H9 (cell line): ENCODE data around the gene ANKRD55. TPM values are rescaled to one million over a fixed set of nuclear protein-coding genes. Genes with fewer than 3 reads are reported as not detected.

Experiments used
- DNase-seq: peaks from one replicate; pipeline ENCODE4 v3.0.0-alpha.2; 2017
- H2AFZ ChIP-seq: one replicate; pipeline ENCODE4 v1.6.1; 2013; ENCODE audit warnings: mild to moderate bottlenecking, low read length, control low read depth, moderate library complexity
- H2AK5ac ChIP-seq: 2 replicates; pipeline ENCODE4 v1.6.1; 2013; ENCODE audit warnings: low read length, control low read depth, mixed read lengths; ENCODE audit not compliant: insufficient read length
- H2BK120ac ChIP-seq: one replicate; pipeline ENCODE4 v1.6.1; 2013; ENCODE audit warnings: low read depth, mild to moderate bottlenecking, low read length, control low read depth, inconsistent platforms; ENCODE audit not compliant: poor library complexity, severe bottlenecking
- H2BK12ac ChIP-seq: 2 replicates; pipeline ENCODE4 v1.6.1; 2013; ENCODE audit warnings: low read length, control low read depth, mixed read lengths, low read depth; ENCODE audit not compliant: insufficient read length
- H2BK15ac ChIP-seq: 2 replicates; pipeline ENCODE4 v1.6.1; 2013; ENCODE audit warnings: low read depth, low read length, control low read depth
- H2BK20ac ChIP-seq: one replicate; pipeline ENCODE4 v1.6.1; 2013; ENCODE audit warnings: low read depth, mild to moderate bottlenecking, low read length, control low read depth, inconsistent platforms; ENCODE audit not compliant: poor library complexity, severe bottlenecking
- H2BK5ac ChIP-seq: 2 replicates; pipeline ENCODE4 v1.6.1; 2013; ENCODE audit warnings: low read length, control low read depth, mixed read lengths; ENCODE audit not compliant: insufficient read length
- H3K14ac ChIP-seq: 2 replicates; pipeline ENCODE4 v1.6.1; 2013; ENCODE audit warnings: low read length, control low read depth; ENCODE audit not compliant: insufficient read depth
- H3K18ac ChIP-seq: 2 replicates; pipeline ENCODE4 v1.6.1; 2013; ENCODE audit warnings: low read depth, mild to moderate bottlenecking, mixed read lengths, low read length, control low read depth; ENCODE audit not compliant: insufficient read length
- H3K23ac ChIP-seq: 2 replicates; pipeline ENCODE4 v1.6.1; 2013; ENCODE audit warnings: low read length, control low read depth, mixed read lengths, low read depth; ENCODE audit not compliant: insufficient read length
- H3K23me2 ChIP-seq: 2 replicates; pipeline ENCODE4 v1.6.1; 2013; ENCODE audit warnings: low read depth, mild to moderate bottlenecking, mixed read lengths, low read length, control low read depth; ENCODE audit not compliant: insufficient read length, poor library complexity, severe bottlenecking
- H3K27ac ChIP-seq: 2 replicates; pipeline ENCODE4 v1.5.1; 2013; ENCODE audit warnings: low read length, control low read depth, mixed read lengths, low read depth; ENCODE audit not compliant: insufficient read length
- H3K27me3 ChIP-seq: 2 replicates; pipeline ENCODE4 v1.6.1; 2013; ENCODE audit warnings: low read length, control low read depth, inconsistent platforms; ENCODE audit not compliant: insufficient read depth
- H3K4ac ChIP-seq: 2 replicates; pipeline ENCODE4 v1.6.1; 2013; ENCODE audit warnings: low read depth, mild to moderate bottlenecking, control low read depth, inconsistent platforms, low read length, moderate library complexity
- H3K4me1 ChIP-seq: 2 replicates; pipeline ENCODE4 v1.6.1; 2013; ENCODE audit warnings: low read length, control low read depth, inconsistent platforms; ENCODE audit not compliant: insufficient read depth
- H3K4me2 ChIP-seq: 2 replicates; pipeline ENCODE4 v1.6.1; 2013; ENCODE audit warnings: low read length, control low read depth, mixed read lengths; ENCODE audit not compliant: insufficient read length, insufficient read depth
- H3K56ac ChIP-seq: 2 replicates; pipeline ENCODE4 v1.6.1; 2013; ENCODE audit warnings: low read depth, mild to moderate bottlenecking, mixed read lengths, low read length, control low read depth; ENCODE audit not compliant: insufficient read length
- H3K79me1 ChIP-seq: 2 replicates; pipeline ENCODE4 v1.6.1; 2013; ENCODE audit warnings: low read depth, mild to moderate bottlenecking, moderate library complexity, low read length, control low read depth, inconsistent platforms; ENCODE audit not compliant: insufficient read depth, poor library complexity, severe bottlenecking
- H3K79me2 ChIP-seq: 2 replicates; pipeline ENCODE4 v1.6.1; 2013; ENCODE audit warnings: low read length, control low read depth, inconsistent platforms; ENCODE audit not compliant: insufficient read depth
- H3K9ac ChIP-seq: 2 replicates; pipeline ENCODE4 v1.6.1; 2013; ENCODE audit warnings: low read length, control low read depth, mixed read lengths; ENCODE audit not compliant: insufficient read length; ENCODE audit errors: extremely low read depth
- H3K9me3 ChIP-seq: one replicate; pipeline ENCODE4 v1.6.1; 2013; ENCODE audit warnings: low read depth, low read length, inconsistent platforms; ENCODE audit not compliant: control insufficient read depth
- H3T11ph ChIP-seq: one replicate; pipeline ENCODE4 v1.6.1; 2013; ENCODE audit warnings: mild to moderate bottlenecking, low read length, control low read depth, inconsistent platforms
- H4K20me1 ChIP-seq: one replicate; pipeline ENCODE4 v1.6.1; 2013; ENCODE audit not compliant: control insufficient read depth, insufficient read length, insufficient read depth
- H4K5ac ChIP-seq: 2 replicates; pipeline ENCODE4 v1.6.1; 2013; ENCODE audit warnings: low read depth, mild to moderate bottlenecking, mixed read lengths, low read length, control low read depth; ENCODE audit not compliant: insufficient read length
- H4K8ac ChIP-seq: replicated peaks from 2 replicates; pipeline ENCODE4 v1.6.1; 2013; ENCODE audit warnings: low read length, control low read depth, mixed read lengths, low read depth; ENCODE audit not compliant: insufficient read length
- H4K91ac ChIP-seq: 2 replicates; pipeline ENCODE4 v1.6.1; 2013; ENCODE audit warnings: low read depth, mild to moderate bottlenecking, moderate library complexity, mixed read lengths, low read length, control low read depth; ENCODE audit not compliant: insufficient read length
- H3K27ac Mint-ChIP-seq, 3 experiments: 2 replicates in 2 of 3; 3 replicates in 1 of 3; pipeline ENCODE4 v1.8.0; 2020 to 2021; ENCODE audit warnings: mixed read lengths in 3 of 3, mild to moderate bottlenecking in 1 of 3, moderate library complexity in 1 of 3
- H3K27me3 Mint-ChIP-seq: 2 replicates; pipeline ENCODE4 v1.8.0; 2021; ENCODE audit warnings: low read depth, mild to moderate bottlenecking, moderate library complexity, mixed read lengths
- H3K36me3 Mint-ChIP-seq, 3 experiments: 2 replicates in 2 of 3; 3 replicates in 1 of 3; pipeline ENCODE4 v1.8.0; 2020 to 2021; ENCODE audit warnings: low read depth in 3 of 3, mixed read lengths in 3 of 3; ENCODE audit not compliant: insufficient read depth in 1 of 3
- H3K4me1 Mint-ChIP-seq, 2 experiments: 2 replicates each; pipeline ENCODE4 v1.8.0; 2020; ENCODE audit warnings: mixed read lengths in 2 of 2
- H3K4me3 Mint-ChIP-seq, 2 experiments: 2 replicates in 1 of 2; 3 replicates in 1 of 2; pipeline ENCODE4 v1.8.0; 2020 to 2021; ENCODE audit warnings: mild to moderate bottlenecking in 2 of 2, mixed read lengths in 2 of 2, moderate library complexity in 1 of 2
- H3K9me3 Mint-ChIP-seq, 2 experiments: 2 replicates in 1 of 2; 3 replicates in 1 of 2; pipeline ENCODE4 v1.8.0; 2020; ENCODE audit warnings: mild to moderate bottlenecking in 2 of 2, mixed read lengths in 2 of 2, moderate library complexity in 1 of 2
- WGBS: extraction: QIAGEN DNeasy Blood & Tissue Kit; methylation state at CpG from one replicate; pipeline ENCODE4 v1.1.7; 2013; ENCODE audit warnings: missing lambda C conversion rate, low lambda C conversion rate, mixed read lengths; ENCODE audit not compliant: insufficient read length; ENCODE audit errors: extremely low coverage; 5-methylcytosine and 5-hydroxymethylcytosine counted together
- total RNA-seq: library from RNA; stranded (reverse); gene quantifications from 2 replicates; pipeline ENCODE4 v1.2.1, GENCODE V29; 2021
- TF ChIP-seq, protein P1 (sequence below): fragments of 200-600 bp; sonication (generic); conservative IDR thresholded peaks from 3 replicates; pipeline ENCODE4 v1.8.0; 2021; ENCODE audit warnings: antibody characterized with exemption, mild to moderate bottlenecking

ANKRD55 gene
- total RNA-seq, 1 experiment from 2014 or later = not detected

- H4K5ac ChIP-seq = no peak overlapping the region
- H3K18ac ChIP-seq = no peak overlapping the region
- H4K20me1 ChIP-seq = no peaks in the 10 kb centered on the region
- H3K23me2 ChIP-seq = no peaks in the 10 kb centered on the region
- H3K9me3 ChIP-seq = no peaks in the 10 kb centered on the region
- H2BK5ac ChIP-seq = no peak overlapping the region
- H3K4me1 ChIP-seq = no peaks in the 10 kb centered on the region
- no peak overlapping the region for H3K4ac ChIP-seq
- Mint-ChIP-seq H3K27ac (peak overlapping the region in 1 of 3 experiments; percentile 43; a peak in 2 of 7 replicates), H3K9me3 (no peaks in the 10 kb centered on the region), H3K4me1 (peaks cover 12 to 17% of the 10 kb centered on the region in 2 experiments), H3K27me3 (no peaks in the 10 kb centered on the region), H3K36me3 (no peaks in the 10 kb centered on the region), H3K4me3 (no peak overlapping the region)
- H4K91ac ChIP-seq = no peak overlapping the region
- no peak overlapping the region for H3K56ac ChIP-seq
- H3T11ph ChIP-seq = no peak overlapping the region
- H2BK120ac ChIP-seq = no peak overlapping the region
- no peaks in the 10 kb centered on the region for H3K27me3 ChIP-seq
- no peak overlapping the region for H3K4me2 ChIP-seq
- H4K8ac ChIP-seq = no peak overlapping the region
- H3K79me2 ChIP-seq = no peaks in the 10 kb centered on the region
- TF ChIP-seq, protein P1, sequence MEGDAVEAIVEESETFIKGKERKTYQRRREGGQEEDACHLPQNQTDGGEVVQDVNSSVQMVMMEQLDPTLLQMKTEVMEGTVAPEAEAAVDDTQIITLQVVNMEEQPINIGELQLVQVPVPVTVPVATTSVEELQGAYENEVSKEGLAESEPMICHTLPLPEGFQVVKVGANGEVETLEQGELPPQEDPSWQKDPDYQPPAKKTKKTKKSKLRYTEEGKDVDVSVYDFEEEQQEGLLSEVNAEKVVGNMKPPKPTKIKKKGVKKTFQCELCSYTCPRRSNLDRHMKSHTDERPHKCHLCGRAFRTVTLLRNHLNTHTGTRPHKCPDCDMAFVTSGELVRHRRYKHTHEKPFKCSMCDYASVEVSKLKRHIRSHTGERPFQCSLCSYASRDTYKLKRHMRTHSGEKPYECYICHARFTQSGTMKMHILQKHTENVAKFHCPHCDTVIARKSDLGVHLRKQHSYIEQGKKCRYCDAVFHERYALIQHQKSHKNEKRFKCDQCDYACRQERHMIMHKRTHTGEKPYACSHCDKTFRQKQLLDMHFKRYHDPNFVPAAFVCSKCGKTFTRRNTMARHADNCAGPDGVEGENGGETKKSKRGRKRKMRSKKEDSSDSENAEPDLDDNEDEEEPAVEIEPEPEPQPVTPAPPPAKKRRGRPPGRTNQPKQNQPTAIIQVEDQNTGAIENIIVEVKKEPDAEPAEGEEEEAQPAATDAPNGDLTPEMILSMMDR = no peak
- no peak overlapping the region for H2AFZ ChIP-seq
- DNase-seq = no peak
- no peak overlapping the region for H2BK20ac ChIP-seq
- WGBS = no CpG with 5 or more reads among the region's 6 CpGs
- H2BK15ac ChIP-seq = no peak overlapping the region
- no peak overlapping the region for H3K14ac ChIP-seq
- H3K79me1 ChIP-seq = no peaks in the 10 kb centered on the region
- no peak overlapping the region for H3K23ac ChIP-seq
- no peak overlapping the region for H2AK5ac ChIP-seq
- no peak overlapping the region for H3K9ac ChIP-seq
- no peak overlapping the region for H3K27ac ChIP-seq
- H2BK12ac ChIP-seq = no peak overlapping the region
These were observed 36.9 kb upstream of the ANKRD55 start for GRCh38 chr5:56270058-56270457.
